ENCODE measurements around the gene TLCD2.
"Not testable (repeated sequence)": the region's sequence is repeated elsewhere in the genome, so short reads cannot be mapped to it uniquely, and the experiment has no call there.

Gene TLCD2

GRCh38 chr17:1709971-1710806 is at the start of gene TLCD2:
Gene TLCD2 (minus strand): TSS chr17:1710377. CDS start chr17:1710242, 135 bp downstream.
- DNase-seq (ENCODE audit: low read depth): no peak

- DNase-seq (ENCODE audit: low read depth): no peak
These were observed 49.4 kb upstream of the TLCD2 start for GRCh38 chr17:1759529-1759928.

GRCh38 chr17:1758807-1759206 is 48.6 kb upstream of the TLCD2 start:
- no peak for DNase-seq (ENCODE audit: low read depth)

- no peak for DNase-seq (ENCODE audit: low read depth)
These were observed 45.7 kb upstream of the TLCD2 start for GRCh38 chr17:1755827-1756262.

GRCh38 chr17:1755252-1755826 is 45.2 kb upstream of the TLCD2 start:
- DNase-seq (ENCODE audit: low read depth): no peak

- no peak for DNase-seq (ENCODE audit: low read depth)
These were observed 44.4 kb upstream of the TLCD2 start for GRCh38 chr17:1754430-1755112.

GRCh38 chr17:1753767-1754429 is 43.7 kb upstream of the TLCD2 start:
- DNase-seq (ENCODE audit: low read depth): no peak

GRCh38 chr17:1752425-1753262 is 42.5 kb upstream of the TLCD2 start:
- no peak for DNase-seq (ENCODE audit: low read depth)

- DNase-seq (ENCODE audit: low read depth): no peak
These were observed 40.5 kb upstream of the TLCD2 start for GRCh38 chr17:1750628-1751027.

- no peak for DNase-seq (ENCODE audit: low read depth)
These were observed 36.9 kb upstream of the TLCD2 start for GRCh38 chr17:1746975-1747543.

GRCh38 chr17:1745513-1746020 is 35.4 kb upstream of the TLCD2 start:
- DNase-seq (ENCODE audit: low read depth): no peak

- no peak for DNase-seq (ENCODE audit: low read depth)
These were observed 34.7 kb upstream of the TLCD2 start for GRCh38 chr17:1744551-1745512.

- DNase-seq (ENCODE audit: low read depth): no peak
These were observed 32.9 kb upstream of the TLCD2 start for GRCh38 chr17:1743088-1743439.

- DNase-seq (ENCODE audit: low read depth): no peak
These were observed 32.4 kb upstream of the TLCD2 start, which contains the start of gene SERPINF2 for GRCh38 chr17:1742371-1743087. Gene SERPINF2 (plus strand): TSS chr17:1742871. CDS start chr17:1744996, 2,125 bp downstream.

GRCh38 chr17:1741899-1742298 is 31.7 kb upstream of the TLCD2 start:
- DNase-seq (ENCODE audit: low read depth): not testable (repeated sequence)

GRCh38 chr17:1737531-1738291 is 27.5 kb upstream of the TLCD2 start:
- no peak for DNase-seq (ENCODE audit: low read depth)

GRCh38 chr17:1736348-1737281 is 26.4 kb upstream of the TLCD2 start:
- DNase-seq (ENCODE audit: low read depth): no peak

Data from stimulated activated CD4-positive, alpha-beta T cell treated with anti-CD3 and anti-CD28 coated beads, Interleukin-2, amount 100 ng/mL, for 4 hours (primary cell).